ENCODE measurements around the gene NXPH2. TPM values are rescaled to one million over a fixed set of nuclear protein-coding genes. Genes with fewer than 3 reads are reported as not detected.

Gene NXPH2
- polyA plus RNA-seq, 12 donors, result 6.4 to 21.5 (median 14.5) TPM; not detected in 2

GRCh38 chr2:138713069-138713496, 67.1 kb downstream of the NXPH2 start:
- DNase-seq, result no peak

GRCh38 chr2:138712212-138712979, 67.8 kb downstream of the NXPH2 start:
- no peak for DNase-seq

- DNase-seq, result no peak
These were observed 68.4 kb downstream of the NXPH2 start for GRCh38 chr2:138711812-138712211.

- no peak for DNase-seq
These were observed 71.4 kb downstream of the NXPH2 start for GRCh38 chr2:138708682-138709241.

GRCh38 chr2:138707392-138708074, 72.7 kb downstream of the NXPH2 start:
- no peak for DNase-seq

GRCh38 chr2:138703242-138703641, 76.9 kb downstream of the NXPH2 start:
- DNase-seq, result no peak

- DNase-seq, result no peak
These were observed 79.5 kb downstream of the NXPH2 start for GRCh38 chr2:138700716-138701115.

GRCh38 chr2:138699421-138699820, 80.8 kb downstream of the NXPH2 start:
- no peak for DNase-seq

- DNase-seq, result no peak
These were observed 81.8 kb downstream of the NXPH2 start for GRCh38 chr2:138698428-138698827.

- DNase-seq, result no peak
These were observed 88.5 kb downstream of the NXPH2 start for GRCh38 chr2:138691667-138692066.

- DNase-seq, result no peak
These were observed 90.5 kb downstream of the NXPH2 start for GRCh38 chr2:138689705-138690104.

GRCh38 chr2:138682163-138682562, 98.0 kb downstream of the NXPH2 start:
- DNase-seq, result no peak

- no peak for DNase-seq
These were observed 103.0 kb downstream of the NXPH2 start for GRCh38 chr2:138677221-138677620.

GRCh38 chr2:138676619-138677021, 103.6 kb downstream of the NXPH2 start:
- no peak for DNase-seq

- no peak for DNase-seq
These were observed 108.6 kb downstream of the NXPH2 start for GRCh38 chr2:138671566-138671965.

- no peak for DNase-seq
These were observed 109.5 kb downstream of the NXPH2 start for GRCh38 chr2:138670734-138671133.

GRCh38 chr2:138665937-138666336, 114.3 kb downstream of the NXPH2 start:
- DNase-seq, result no peak

GRCh38 chr2:138658187-138658894, 121.8 kb downstream of the NXPH2 start:
- DNase-seq, result no peak

GRCh38 chr2:138654146-138654545, 126.0 kb downstream of the NXPH2 start:
- DNase-seq, result no peak

- DNase-seq, result no peak
These were observed 127.8 kb downstream of the NXPH2 start for GRCh38 chr2:138652378-138652777.

- DNase-seq, result no peak
These were observed 130.6 kb downstream of the NXPH2 start for GRCh38 chr2:138649571-138649970.

GRCh38 chr2:138648606-138649005, 131.6 kb downstream of the NXPH2 start:
- DNase-seq, result no peak
